ENCODE data around the gene WDR18.

Gene WDR18, protein sequence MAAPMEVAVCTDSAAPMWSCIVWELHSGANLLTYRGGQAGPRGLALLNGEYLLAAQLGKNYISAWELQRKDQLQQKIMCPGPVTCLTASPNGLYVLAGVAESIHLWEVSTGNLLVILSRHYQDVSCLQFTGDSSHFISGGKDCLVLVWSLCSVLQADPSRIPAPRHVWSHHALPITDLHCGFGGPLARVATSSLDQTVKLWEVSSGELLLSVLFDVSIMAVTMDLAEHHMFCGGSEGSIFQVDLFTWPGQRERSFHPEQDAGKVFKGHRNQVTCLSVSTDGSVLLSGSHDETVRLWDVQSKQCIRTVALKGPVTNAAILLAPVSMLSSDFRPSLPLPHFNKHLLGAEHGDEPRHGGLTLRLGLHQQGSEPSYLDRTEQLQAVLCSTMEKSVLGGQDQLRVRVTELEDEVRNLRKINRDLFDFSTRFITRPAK

DNA sequence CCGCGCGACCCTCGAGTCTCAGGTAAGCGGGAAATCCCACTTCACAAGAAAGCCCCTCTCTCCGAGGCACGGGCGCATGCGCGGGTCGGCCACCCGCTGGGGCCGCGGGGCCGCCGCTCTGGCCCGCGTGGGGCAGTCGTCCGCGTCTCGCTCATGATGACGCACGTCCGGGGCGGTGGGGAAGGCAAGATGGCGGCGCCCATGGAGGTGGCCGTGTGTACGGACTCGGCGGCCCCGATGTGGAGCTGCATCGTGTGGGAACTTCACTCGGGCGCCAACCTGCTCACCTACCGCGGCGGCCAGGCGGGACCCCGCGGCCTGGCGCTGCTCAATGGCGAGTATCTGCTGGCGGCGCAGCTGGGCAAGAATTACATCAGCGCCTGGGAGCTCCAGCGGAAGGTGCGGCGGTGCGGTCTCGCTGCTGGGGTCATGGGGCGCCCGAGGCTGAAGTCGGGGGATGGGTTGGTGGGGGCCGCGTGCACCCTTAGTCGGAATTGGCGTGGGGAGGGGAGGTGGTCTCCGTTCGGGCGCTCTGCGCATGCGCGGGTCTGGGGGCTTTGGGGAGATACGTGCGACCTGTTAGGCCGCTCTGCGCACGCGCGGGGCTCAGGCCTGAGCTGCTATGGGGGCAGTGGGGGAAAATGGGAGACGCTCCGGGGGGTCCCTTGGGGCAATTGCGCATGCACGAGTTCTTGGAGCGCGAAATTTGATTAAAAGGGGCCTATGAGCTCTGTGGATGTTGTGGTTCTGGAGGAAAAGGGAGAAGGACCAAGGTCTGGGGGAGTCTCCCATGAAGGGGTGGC is at the start of gene WDR18:
Gene WDR18, plus strand, starts transcription at position 181 of the 803 bp plus-strand sequence. Its CDS starts 9 bp downstream, at position 190.
- peak; percentile 77 for DNase-seq (ENCODE audit: low read depth, low spot score)

DNA sequence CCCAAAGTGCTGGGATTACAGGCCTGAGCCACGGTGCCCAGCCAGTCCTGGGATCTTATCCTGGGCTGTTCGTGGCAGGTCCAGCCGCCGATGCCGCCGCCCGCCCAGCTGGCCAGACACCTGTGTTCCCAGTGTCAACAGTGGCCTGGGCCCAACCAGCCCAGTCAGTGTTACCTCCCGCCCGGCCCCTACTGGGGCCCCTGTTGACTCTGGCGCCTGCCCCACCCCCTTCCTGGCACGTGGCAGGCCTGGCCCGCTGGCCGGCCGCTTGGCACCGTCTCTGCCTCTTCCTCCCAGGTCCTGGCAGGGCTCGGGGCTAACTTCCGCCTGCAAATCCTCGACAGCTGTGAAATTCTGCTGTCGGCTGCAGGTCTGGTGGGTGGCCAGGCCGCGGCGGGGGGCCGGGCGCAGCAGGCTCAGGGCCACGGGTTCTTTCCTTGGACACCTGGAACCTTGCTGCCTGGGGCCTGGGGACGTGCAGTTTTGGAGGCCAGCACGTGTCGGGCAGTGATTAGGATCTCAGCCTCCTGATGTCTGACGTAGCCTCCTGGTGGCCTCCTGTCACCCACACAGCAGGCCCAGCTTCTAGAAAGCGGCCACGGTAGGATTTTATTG is 49.2 kb upstream of the WDR18 start:
- no peak for DNase-seq (ENCODE audit: low read depth, low spot score)

DNA sequence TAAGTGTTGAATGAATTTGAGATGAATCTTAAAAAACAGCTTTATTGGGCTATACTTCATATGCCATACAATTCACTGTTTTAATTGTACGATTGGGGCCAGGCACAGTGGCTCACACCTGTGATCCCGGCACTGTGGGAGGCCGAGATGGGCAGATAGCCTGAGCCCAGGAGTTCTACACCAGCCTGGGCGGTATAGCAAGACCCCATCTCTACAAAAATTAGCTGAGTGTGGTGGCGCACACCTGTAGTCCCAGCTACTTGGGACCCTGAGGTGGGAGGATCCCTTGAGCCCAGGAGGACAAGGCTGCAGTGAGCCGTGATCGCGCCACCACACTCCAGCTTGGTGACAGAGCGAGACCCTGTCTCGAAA is 48.0 kb upstream of the WDR18 start:
- no peak for DNase-seq (ENCODE audit: low read depth, low spot score)

DNA sequence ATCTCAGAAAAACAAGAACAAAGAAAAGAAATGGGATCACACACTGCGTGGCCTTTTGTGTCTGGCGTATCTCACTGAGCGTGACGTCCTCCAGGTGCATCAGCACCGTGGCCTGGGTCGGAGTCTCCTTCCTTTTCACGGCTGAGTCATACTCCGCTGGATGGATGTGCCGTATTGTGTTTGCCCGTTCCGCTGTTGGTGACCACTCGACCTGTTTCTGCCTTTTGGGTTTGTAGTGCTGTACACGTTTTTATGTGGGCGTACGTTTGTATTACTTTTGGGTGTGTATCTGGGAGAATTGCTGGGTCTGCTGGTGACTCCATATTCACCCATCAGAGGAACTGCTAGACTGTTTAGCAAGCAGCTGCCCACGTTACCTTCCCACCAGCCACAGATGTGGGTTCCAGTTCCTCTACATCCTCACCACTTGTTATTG is 46.9 kb upstream of the WDR18 start:
- DNase-seq (ENCODE audit: low read depth, low spot score), result no peak

DNA sequence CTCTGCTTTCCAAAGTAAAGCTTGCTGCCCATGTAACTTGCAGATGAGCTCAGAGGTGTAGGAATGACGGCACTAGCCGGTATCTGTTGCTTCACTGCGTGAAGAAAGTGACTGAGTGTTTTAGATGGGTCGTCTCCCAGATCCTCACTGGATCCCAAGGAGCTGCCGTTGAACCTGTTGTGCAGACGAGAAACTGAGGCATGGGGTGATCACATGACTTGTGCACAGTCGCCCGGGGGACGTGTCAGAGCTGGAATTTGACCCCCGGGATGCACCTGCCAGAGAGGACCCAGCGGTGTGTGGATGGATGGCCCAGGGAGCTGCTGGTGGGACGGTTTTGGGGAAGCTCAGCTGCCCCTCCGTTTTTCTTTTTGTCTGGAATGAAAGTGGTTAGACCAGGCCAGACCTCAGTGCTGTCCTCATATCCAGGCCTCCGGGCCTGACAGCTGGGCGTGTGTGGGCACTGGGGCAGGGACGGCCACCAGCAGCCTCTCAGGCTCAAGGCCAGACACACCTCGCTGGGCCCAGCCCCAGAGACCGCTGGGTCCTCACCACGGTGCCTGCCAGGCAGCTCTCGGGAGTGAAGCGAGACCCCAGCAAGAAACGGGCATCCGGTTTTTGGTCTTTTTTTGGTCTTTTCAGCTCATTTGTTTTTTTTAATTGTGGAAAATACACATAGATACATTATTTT is 45.8 kb upstream of the WDR18 start:
- DNase-seq (ENCODE audit: low read depth, low spot score), result no peak

DNA sequence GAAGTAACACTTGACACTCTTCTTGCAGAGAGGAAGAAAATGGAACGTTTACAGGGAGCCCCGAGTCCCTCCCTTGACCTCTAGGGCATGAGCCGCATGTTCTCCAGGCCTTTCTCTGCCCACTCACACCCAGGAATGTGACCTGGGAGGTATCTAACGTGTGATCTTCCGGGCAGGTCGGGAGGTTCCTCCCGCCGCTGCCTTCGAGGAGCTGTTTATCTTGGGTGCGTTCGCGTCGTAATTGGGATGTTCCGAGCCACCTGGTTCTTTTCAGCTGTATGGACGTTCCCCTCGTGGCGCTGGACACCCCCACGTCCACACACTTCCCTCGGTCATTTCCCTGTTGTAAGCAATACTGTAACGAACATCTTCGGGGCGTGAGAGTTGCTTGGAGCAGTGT is 44.7 kb upstream of the WDR18 start:
- DNase-seq (ENCODE audit: low read depth, low spot score), result no peak

DNA sequence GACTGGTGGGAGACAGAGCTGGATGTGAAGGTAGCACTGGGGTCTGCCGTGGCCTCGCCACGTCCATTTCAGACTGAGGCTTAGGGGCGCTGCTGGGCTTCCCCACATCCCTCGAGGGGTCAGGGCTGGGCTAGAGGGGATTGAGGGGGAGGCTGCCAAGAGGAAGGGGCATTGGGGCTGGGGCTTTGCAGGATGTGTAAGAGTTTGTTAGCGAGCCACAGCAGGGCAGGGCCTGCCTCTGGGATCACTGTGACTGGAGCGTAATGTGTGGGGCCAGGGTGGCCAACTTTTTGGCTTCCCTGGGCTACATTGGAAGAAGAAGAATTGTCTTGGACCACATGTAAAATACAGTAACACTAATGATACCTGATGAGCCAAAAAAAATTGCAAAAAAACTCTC is 44.2 kb upstream of the WDR18 start:
- no peak for DNase-seq (ENCODE audit: low read depth, low spot score)

DNA sequence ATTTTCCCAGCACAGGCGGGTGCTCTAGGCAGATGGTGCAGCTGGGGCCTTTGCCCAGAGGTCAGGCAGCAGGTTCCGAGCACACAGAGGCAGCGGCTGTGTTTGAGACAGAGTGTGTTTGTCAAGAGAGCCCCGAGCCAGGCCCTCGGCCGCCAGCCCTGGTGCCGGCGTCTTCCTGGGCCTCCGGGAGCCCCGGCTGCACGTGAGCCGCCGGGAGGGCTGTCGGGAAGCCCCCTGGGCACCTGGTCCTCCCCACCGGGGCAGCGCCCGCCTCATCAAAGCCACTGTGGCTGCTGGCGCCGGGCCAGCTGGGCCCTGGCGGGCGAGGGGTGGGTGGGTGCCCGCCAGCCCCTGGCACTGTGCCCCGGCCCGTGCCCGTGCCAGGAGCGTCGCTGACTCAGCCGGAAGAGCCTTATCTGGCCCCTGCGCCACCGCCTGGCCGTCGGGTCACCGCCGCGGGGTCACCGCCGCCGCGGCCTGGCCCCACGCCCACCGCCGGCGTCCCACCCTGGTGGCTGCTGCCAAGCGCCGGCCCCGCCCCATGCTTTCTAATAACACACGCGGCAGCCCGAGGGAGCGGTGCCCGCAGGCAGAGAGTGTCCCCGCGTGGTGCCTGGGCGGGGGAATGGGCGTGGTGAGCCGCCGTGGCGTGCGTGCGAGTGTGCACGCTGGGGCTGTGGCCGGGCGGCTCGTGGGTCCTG is 43.4 kb upstream of the WDR18 start:
- DNase-seq (ENCODE audit: low read depth, low spot score), result no peak

DNA sequence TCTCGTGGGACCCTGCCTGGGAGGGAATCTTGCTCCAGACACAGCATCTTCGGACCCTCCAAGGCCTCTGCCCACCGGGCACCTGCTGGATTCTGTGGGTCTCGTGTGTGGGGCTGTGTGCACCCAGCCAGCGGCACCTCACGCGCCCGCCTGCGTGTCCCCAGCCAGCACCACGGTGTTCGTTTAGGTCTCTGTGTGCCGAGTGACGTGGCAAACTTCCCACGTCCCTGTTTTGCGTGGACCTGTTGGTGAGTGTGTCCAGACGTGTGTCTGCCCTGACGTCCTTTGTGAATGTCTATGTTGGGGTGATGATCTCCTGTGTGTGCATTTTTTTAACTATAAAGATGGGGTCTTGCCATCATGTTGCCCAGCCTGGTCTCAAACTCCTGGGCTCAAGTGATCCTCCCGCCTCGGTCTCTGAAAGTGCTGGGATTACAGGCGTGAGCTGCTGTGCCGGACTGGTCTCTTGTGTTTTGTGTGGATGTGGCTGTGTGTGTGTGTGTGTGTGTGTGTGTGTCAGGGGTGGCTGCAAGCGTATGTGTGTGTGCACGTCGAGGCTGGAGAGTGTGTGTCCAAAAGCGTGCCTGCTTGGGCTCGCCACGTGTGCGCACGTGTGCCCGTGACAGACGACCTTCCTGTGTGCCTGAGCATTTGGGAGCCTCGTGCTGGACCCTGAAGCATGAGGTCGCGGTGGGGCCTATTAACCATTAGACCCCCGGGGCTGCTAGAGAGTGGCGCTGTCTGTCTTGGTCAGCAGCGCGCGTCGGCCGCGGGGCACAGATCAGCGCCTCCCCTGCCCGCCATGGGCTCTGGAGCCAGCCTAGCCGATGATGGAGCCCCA is 42.6 kb upstream of the WDR18 start:
- no peak for DNase-seq (ENCODE audit: low read depth, low spot score)

DNA sequence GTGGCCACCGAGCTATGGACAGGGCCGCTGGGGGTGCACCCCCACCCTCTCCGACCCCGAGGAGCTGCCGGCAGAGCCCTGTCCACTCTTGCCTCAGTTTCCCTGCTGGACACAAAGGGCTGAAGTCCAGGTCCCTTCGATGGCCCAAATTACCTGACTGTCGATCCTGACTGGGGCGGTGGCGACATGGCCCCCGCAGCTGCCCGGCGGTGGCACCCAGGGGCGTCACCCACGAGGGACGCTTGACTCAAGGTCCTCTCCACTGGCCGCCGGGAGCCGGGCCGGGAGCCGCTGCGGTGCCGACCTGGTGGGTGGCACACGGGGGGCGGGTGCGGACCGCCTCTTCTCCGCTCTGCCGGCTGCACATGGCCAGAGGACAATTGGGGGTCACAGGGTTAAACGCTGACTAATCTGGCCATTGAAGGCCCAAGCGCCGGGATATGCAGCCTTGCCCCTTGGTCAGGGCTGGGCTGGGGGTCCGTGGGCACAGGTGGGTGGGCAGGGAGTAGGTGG is 42.0 kb upstream of the WDR18 start:
- no peak for DNase-seq (ENCODE audit: low read depth, low spot score)

DNA sequence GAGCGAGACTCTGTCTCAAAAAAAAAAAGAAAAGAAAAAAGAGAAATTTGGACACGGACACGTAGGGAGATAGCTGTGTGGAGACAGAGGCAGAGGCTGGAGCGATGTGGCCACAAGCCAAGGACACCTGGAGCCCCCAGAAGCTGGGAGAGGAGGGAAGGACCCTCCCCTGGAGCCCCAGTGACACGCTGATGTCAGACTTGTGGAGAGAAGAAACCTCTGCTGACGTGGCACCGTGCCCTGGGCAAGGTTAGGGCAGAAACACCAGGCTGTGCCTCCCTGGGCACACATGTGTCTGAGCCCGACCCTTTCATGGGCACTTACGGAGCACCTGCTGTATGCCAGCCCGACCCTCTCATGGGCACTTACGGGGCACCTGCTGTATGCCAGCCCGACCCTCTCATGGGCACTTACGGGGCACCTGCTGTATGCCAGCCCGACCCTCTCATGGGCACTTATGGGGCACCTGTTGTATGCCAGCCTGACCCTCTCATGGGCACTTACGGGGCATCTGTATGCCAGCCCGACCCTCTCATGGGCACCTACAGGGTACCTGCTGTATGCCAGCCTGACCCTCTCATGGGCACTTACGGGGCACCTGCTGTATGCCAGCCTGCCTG is 40.5 kb upstream of the WDR18 start:
- DNase-seq (ENCODE audit: low read depth, low spot score), result no peak

DNA sequence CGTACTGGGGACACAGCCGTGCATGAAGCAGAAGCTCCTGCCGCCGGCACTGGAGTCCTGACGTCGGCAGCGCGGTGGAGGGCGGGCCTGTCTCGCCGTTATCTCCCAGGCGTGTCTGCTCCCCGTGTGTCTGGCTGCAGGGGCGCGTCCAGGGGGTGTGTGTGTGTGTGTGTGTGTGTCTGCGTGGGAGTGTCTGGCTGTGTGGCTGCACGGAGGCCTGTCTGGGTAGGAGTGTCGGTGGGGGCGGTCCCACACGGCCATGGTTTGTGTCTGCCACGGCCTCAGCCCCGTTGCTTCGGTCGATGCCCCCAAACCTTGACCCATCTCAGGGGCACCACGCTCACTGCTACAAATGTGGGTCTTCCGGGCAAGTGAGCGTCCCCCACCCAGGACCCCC is 40.0 kb upstream of the WDR18 start:
- DNase-seq (ENCODE audit: low read depth, low spot score), result no peak

DNA sequence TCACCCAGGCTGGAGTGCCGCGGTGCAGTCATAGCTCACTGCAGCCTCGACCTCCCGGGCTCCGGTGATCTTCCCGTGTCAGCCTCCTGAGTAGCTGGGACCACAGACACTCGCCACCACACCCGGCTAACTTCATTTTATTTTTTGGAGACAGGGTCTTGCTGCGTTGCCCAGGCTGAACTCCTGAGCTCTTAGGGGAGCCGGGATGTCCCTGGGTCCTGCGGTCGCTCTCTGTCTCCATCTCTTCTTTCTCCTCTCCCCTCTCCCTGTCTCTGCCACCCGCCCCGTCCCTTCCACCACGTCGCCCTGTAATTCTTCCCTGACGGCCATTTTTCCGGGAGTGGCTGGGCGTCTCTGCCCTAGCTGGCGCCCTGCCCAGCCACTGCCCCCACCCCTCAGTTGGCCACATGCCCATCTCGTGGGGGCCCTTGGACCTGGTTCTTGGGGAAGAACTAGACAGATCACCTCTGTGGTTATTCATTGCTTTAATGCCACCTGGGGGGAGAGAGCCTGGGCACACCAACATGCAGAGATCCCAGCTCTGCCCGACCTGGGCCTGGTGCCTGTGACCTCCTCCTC is 39.4 kb upstream of the WDR18 start:
- no peak for DNase-seq (ENCODE audit: low read depth, low spot score)

DNA sequence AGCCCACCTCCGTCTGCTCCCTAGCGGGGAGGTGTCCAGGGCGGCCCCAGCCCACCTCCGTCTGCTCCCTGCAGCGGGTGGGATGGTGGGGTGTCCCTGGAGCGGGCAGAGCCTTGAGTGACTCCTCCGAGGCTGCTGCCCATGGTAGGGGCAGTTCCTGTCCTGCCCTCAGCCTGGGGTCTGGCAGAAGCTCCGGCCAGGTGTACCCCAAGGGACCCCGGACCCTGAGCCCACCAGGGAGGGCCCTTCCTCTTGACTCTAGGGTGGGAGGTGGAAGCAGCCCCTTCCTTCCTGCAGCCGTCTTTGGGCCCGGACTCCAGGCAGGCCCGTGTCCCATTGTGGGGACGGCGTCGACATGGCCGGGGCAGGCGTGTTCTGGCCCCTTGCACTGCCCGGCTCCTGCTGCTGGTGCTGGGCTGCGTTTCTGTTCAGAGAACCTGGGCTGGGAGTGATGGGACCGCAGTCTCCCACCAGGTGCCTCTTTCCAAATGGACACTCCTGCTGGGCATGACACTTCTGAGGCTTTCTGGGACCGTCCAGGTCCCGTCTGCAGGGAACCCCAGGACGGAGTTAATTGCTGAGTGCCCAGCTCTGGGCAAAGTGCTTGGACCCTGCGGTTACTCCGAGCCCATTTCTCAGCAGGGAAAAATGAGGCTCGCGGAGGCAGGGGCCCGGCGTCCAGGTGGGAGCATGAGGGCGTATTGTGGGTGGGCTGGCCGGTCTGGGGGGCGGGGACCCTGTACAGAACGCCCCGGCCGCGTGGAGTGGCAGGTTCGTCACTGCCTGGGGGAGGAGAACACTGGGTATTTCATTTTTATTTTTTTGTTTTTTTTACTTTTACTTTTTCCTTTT is 38.5 kb upstream of the WDR18 start:
- no peak for DNase-seq (ENCODE audit: low read depth, low spot score)

DNA sequence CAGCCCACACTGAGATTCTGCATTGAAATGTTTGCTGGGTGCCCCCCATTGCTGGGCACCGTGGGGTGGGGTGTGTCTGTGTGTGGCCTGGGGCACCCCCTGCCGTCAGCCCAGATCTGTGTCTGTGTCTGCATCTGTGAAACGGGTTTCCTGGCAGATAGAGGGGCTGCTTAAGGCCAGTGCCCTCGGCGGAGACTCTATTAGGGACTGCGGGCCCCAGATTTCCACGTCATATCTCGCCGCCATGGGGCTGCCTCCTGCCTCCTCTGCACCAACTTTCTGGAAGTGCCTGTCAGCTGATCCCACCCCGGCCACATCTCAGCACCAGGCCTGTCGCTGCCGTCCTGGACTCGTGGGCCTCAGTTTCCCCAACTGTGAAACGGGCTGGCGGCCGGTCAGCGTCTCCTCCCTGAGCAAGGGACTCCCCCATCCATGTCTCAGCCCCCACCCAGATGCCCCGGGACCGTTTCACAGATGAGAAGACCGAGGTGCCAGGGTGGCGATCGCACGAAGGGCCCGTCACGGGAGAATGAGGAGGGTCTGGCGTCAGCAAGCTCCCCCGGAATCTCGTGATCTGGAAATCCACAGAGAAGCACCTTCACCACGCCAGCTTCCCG is 36.9 kb upstream of the WDR18 start:
- no peak for DNase-seq (ENCODE audit: low read depth, low spot score)

DNA sequence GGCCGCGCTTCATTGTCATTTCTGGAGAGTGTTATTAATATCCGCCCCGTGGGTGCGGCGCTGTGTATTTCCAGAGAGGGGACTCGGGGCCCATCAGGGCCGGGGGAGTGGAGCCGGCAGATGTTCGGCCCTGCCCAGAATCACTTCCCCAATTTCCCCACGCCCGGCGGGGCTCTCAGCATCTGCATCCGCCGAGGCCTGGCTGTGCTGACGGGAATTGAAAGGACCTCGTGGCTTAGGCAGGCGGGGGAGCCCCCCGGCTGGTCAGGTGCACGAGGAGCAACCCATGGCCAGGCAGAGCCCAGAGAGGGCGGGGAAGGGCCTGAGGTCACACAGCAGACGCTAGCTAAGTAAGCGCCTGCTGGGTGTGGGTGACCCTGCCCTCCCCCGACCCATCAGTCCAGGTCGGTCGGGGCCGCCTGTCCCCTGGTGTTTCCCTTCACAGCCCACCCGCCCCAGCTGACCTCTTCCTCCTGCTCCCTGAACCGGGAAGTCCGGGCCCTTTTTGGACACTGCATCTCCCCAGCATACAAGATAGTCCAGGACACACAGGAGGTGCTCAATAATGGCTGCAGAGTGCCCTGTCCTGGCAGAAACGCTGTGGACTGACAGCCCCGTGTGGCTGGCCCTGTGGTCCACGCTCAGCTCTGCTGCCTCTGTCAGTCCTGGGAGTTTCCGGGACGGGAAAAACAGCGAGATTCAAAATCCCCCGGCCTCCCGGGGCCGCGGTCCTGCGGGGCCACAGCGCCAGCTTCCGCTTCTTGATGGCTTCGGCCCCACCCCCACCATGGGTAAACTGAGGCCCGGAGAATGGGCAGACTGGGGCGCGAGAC is 36.2 kb upstream of the WDR18 start:
- no peak for DNase-seq (ENCODE audit: low read depth, low spot score)
